AG09309 (cell line): ENCODE data around the gene SERINC3.
"Not testable (repeated sequence)": the region's sequence is repeated elsewhere in the genome, so short reads cannot be mapped to it uniquely, and the experiment has no call there.

Experiments
- DNase-seq: peaks from one replicate; pipeline ENCODE4 v3.0.0-alpha.2; 2010; ENCODE audit warnings: low read depth
- H3K4me3 ChIP-seq: 2 replicates; pipeline ENCODE4 v1.5.1; 2011; ENCODE audit warnings: mild to moderate bottlenecking, low read depth, low read length, moderate library complexity; ENCODE audit not compliant: control insufficient read depth
- TF ChIP-seq, protein P1 (sequence below): IDR thresholded peaks from 2 replicates; pipeline ENCODE4 v1.5.1; 2011; ENCODE audit warnings: mild to moderate bottlenecking, low read depth, low read length, inconsistent platforms; ENCODE audit not compliant: insufficient read depth, control insufficient read depth; ENCODE audit errors: missing control alignments

SERINC3 gene

DNA sequence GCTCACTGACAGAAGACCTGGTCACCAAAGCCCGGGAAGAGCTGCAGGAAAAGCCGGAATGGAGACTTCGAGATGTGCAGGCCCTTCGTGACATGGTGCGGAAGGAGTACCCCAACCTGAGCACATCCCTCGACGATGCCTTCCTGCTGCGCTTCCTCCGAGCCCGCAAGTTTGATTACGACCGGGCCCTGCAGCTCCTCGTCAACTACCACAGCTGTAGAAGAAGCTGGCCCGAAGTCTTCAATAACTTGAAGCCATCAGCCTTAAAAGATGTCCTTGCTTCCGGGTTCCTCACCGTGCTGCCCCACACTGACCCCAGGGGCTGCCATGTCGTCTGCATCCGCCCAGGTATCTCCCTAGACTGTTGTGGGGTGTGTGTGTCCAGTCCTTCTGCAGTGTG, 41.8 kb downstream of the SERINC3 start:
- no peak for DNase-seq
- TF ChIP-seq, protein P1, sequence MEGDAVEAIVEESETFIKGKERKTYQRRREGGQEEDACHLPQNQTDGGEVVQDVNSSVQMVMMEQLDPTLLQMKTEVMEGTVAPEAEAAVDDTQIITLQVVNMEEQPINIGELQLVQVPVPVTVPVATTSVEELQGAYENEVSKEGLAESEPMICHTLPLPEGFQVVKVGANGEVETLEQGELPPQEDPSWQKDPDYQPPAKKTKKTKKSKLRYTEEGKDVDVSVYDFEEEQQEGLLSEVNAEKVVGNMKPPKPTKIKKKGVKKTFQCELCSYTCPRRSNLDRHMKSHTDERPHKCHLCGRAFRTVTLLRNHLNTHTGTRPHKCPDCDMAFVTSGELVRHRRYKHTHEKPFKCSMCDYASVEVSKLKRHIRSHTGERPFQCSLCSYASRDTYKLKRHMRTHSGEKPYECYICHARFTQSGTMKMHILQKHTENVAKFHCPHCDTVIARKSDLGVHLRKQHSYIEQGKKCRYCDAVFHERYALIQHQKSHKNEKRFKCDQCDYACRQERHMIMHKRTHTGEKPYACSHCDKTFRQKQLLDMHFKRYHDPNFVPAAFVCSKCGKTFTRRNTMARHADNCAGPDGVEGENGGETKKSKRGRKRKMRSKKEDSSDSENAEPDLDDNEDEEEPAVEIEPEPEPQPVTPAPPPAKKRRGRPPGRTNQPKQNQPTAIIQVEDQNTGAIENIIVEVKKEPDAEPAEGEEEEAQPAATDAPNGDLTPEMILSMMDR: no peak

DNA sequence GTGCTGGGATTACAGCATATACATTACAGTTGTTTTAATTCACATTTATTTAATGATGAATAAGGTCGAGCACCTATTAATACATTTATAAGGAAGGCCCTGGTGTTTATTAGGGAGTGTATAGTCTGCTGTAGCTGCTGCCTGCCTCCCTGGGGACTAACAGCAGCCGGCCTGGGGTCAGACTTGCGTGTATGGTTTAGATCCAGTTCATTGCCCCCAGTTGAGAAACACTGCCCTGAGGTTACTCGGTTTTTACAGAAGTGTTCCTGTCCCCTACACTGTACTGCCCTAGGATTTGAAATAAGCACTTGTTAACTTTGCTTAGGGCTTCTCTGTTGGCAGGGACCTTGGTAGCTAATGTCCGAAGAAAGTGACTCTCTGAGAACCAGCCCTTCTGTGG, 42.2 kb downstream of the SERINC3 start:
- TF ChIP-seq, protein P1: no peak
- H3K4me3 ChIP-seq: no peak overlapping the region
- no peak for DNase-seq

More for the DNA sequence above, 41.8 kb downstream of the SERINC3 start:
- H3K4me3 ChIP-seq: no peak overlapping the region

DNA sequence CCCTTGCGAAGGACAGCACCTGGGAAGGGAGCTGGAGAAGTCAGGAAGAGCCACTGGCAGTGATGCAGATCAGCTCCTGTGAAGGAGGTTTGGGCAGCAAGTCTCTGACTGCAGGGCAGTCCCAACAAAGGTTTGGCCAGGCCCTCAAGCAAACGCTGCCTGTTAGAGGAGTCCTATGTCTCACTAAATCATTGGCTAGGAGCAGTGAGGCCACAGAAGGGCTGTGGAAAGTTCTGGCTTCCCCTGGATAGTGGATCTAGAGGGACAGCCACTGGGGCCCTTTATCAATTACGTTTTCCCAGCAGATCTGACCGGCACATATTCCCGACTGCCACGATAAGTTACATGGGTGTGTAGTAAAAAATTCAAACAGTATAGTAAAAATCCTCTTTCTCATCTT, 43.7 kb downstream of the SERINC3 start:
- no peak overlapping the region for H3K4me3 ChIP-seq
- TF ChIP-seq, protein P1: no peak
- DNase-seq: no peak

DNA sequence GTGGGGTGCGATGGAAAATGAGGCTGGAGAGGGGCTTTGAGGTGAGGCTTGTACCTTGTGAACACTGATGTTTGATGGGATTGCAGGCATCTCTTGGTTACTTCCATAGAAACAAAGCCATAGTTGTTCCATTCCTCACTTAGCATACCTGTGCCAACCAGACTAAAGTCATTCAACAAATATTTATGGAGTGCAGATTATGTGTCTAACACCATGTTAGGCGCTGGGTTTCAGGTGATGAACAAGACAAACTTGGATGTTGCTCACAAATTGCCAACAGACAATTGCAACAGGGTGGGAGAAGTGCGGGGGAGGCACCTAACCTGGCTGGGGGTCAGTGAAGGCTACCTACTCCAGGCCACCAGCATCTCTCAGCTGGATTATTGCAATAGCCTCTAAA, 44.7 kb downstream of the SERINC3 start:
- TF ChIP-seq, protein P1: no peak
- no peak overlapping the region for H3K4me3 ChIP-seq
- DNase-seq: no peak

DNA sequence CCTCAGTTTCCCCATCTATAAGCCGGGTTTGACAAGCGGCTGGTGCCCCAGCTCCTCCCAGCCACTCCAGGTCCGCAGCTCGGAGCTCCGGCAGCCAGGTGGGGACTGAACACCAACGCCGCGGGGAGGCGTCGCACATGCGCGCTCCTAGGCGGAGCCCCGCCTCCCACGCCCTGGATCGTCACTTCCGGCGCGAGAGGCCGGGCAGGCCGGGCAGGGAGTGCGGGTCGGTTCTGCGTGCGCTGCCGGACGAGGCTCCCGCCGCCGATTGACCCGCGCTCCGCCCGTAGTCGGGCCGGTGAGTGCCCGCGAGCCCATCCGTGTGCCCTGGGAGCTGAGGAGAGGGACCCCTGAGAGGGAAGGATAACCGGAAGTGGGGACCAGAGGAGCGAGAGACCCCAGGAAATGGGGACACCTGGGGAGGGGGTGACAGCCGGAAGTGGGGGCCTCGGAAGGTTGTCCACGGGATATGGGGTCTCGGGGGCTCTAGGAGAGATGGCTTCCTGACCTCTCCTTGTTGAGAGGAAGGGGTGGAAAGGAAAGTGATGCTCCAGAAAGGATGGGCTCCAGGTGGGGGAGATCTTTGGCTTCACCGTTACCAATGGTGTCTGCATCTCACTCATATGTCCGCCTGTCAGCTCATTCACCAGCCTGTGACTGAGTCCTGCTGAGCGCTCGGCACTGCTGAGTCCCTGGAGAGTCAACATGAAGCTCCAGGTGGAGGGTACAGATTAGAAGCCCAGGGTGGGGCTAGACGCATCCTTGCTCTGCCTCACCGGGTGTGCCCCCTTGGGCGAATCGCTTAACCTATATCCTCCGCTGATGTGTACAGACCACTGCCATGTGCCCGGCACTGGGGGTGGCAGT, 45.9 kb downstream of the SERINC3 start, which contains the start of gene TTPAL:
TTPAL (plus strand) TSS at position 181 of the 867 bp plus-strand sequence. CDS start 4,126 bp downstream, outside the sequence.
- TF ChIP-seq, protein P1: peak; percentile 31
- DNase-seq: no peak
- peak within 1 kb of the TSS; percentile 73 for H3K4me3 ChIP-seq

DNA sequence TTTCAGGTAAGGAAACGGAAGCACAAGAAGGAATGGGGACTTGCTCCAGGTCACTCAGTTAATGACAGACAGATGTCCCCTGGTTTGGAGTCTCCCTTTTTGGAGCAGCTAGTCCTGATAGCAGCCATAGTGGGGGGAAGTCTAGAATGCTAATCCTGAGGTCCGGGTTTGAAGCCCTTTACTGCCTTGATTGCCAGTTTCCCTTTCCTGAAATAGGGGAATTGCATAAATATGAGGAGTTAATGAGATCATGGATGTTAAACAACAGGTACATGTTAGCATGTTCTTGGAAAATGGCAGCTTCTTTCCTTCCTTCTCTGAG, 46.5 kb downstream of the SERINC3 start:
- H3K4me3 ChIP-seq: peak overlapping the region; percentile 73
- TF ChIP-seq, protein P1: no peak
- no peak for DNase-seq

DNA sequence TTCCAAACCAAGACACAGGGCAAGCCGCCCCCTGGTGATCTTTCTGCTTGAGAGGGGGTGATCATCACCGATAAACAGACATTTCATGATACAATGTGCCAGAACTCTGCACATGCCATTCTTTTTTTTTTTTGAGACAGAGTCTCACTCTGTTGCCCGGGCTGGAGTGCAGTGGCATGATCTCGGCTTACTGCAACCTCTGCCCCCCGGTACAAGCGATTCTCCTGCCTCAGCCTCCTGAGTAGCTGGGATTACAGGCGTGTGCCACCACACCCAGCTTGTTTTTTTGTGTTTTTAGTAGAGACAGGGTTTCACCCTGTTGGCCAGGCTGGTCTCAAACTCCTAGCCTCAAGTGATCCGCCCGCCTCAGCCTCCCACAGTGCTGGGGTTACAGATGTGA, 49.6 kb downstream of the SERINC3 start:
- not testable (repeated sequence) for DNase-seq, H3K4me3 ChIP-seq
